ENCODE data around the gene RHOT2. TPM values are rescaled to one million over a fixed set of nuclear protein-coding genes. Genes with fewer than 3 reads are reported as not detected.
A peak's percentile ranks its signal among the peaks of the same experiment; 100 is the strongest.

Gene RHOT2
- 36.0 and 37.2 TPM in 2 replicates for total RNA-seq

DNA sequence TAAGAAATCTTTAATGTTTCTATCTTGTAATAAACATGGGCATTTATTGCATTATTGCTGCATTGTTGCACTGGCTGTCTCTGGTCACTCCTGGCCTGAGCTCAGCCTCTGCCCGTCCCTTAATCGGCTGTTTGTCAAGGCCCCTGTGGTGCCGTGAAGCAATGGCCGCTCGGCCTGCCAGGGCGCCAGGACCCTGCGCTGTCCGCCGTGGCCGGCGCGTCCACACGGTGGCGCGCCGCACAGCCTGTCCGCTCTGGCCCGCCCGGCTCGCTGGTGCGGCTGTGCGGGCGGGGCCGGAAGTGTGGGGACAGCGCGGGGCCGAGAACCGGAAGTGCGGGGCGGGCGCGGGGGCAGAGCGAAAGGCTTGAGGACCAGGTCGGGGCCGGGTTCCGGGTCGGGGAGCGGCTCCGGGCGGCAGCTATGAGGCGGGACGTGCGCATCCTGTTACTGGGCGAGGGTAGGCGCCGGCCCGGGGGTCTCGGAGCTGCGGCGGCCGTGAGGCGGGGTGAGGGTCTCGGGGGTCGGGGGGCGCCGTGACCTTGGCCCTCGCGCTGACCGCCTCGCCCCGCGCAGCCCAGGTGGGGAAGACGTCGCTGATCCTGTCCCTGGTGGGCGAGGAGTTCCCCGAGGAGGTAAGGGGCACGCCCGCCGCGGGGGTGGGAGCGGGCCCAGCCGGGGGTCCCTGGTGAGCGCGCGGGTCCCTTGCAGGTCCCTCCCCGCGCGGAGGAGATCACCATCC, at the start of gene RHOT2:
Gene RHOT2, plus strand, starts transcription at position 353 of the 739 bp plus-strand sequence. Its CDS starts 68 bp downstream, at position 421.
- peak; percentile 44 for DNase-seq (ENCODE audit: low read depth, low spot score)

- DNase-seq (ENCODE audit: low read depth, low spot score): no peak
These were observed 48.3 kb upstream of the RHOT2 start for GRCh38 chr16:619476-620100.

DNA sequence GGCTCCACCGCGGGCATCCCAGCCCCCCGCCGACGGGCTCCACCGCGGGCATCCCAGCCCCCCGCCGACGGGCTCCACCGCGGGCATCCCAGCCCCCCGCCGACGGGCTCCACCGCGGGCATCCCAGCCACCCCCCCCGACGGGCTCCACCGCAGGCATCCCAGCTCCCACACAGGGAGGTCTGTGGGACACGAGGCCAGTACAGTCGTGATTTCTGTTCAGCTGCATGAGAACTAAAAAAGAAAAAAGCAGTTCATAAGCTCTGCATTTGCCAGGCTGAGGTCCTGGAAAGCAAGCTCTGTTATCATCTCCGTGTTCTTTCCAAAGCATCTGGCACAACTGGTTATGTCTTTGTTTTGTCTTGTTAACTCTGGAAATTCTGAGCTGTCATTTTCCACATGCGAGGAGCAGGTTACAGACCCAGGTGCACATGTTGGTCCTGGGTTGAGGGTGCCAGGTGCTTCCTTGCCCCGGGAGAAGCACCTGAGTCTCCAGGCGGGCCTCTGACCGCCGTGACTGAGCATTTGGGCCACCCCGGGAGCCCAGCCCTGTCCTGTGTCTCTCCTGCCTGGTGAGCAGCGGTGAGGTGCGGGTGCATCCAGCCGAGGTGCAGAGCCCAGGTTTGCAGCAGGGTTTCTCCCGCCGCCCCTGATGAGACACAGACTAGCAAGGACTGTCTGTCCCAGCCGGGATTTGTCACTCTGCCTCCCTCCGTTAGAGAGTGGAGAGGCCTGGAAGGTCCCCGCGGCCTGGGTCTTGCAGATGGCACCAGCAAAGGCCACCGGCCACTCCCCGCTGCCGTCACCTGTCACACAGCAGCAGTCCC, 47.0 kb upstream of the RHOT2 start:
- no peak for DNase-seq (ENCODE audit: low read depth, low spot score)

- no peak for DNase-seq (ENCODE audit: low read depth, low spot score)
These were observed 46.3 kb upstream of the RHOT2 start for GRCh38 chr16:621526-622105.

DNA sequence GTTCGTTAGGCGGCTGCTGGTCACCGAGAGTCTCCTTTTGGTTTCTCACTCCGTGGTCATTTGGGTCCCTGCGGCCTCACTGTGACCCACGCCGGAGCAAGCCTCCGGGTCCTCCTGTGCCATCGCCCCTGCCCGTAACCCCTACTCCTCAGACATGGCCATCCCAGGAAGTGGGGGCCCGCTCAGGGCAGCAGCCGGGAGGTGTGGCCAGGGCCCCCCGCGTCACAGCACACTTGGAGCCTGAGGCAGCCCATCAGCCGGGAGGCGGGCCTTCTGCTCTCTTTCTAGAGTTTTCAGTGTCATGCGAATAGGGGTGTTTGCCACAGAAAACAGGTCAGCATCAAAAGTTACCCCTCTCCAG, 45.0 kb upstream of the RHOT2 start:
- DNase-seq (ENCODE audit: low read depth, low spot score): no peak

GRCh38 chr16:624526-625070, 43.3 kb upstream of the RHOT2 start:
- no peak for DNase-seq (ENCODE audit: low read depth, low spot score)

DNA sequence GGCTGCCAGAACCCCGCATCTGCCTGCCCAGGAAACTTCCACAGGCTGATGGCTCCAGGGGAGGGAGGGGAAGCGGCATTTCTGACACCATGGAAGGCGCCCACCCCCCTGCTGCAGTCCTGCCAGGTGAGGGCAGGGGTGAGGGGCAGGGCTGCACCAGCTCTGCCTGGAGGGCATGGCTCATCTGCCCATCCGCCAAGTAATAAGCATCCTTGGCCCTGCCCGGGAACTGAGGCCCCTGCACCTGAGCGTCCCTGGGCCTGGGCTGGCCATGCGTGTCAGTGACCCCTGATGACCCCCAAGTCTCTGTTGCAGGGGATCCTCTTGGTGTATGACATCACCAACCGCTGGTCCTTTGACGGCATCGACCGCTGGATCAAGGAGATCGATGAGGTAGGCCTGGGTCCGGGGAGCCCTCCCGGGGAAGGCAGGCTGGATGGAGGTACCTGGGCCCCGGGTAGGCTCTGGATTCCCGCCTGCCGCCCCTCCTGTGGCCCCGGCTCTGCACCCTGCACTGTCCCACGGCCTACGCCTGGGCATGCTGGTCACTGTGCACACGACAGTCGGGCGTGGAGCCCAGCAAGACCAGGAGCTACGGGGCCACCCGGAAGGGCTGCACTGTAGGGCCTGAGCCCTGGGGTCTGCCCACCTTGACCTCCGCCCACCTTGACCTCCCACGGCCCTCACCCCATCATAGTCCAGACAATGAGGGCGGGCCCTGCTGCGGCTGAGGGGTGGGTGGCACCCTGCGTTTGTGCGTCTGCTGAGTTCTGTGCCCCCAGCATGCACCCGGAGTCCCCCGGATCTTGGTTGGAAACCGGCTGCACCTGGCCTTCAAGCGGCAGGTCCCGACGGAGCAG, 42.6 kb upstream of the RHOT2 start:
- DNase-seq (ENCODE audit: low read depth, low spot score): no peak

GRCh38 chr16:625977-626765, 41.8 kb upstream of the RHOT2 start:
- no peak for DNase-seq (ENCODE audit: low read depth, low spot score)

- DNase-seq (ENCODE audit: low read depth, low spot score): peak; percentile 80
These were observed 41.0 kb upstream of the RHOT2 start for GRCh38 chr16:626787-627453.

DNA sequence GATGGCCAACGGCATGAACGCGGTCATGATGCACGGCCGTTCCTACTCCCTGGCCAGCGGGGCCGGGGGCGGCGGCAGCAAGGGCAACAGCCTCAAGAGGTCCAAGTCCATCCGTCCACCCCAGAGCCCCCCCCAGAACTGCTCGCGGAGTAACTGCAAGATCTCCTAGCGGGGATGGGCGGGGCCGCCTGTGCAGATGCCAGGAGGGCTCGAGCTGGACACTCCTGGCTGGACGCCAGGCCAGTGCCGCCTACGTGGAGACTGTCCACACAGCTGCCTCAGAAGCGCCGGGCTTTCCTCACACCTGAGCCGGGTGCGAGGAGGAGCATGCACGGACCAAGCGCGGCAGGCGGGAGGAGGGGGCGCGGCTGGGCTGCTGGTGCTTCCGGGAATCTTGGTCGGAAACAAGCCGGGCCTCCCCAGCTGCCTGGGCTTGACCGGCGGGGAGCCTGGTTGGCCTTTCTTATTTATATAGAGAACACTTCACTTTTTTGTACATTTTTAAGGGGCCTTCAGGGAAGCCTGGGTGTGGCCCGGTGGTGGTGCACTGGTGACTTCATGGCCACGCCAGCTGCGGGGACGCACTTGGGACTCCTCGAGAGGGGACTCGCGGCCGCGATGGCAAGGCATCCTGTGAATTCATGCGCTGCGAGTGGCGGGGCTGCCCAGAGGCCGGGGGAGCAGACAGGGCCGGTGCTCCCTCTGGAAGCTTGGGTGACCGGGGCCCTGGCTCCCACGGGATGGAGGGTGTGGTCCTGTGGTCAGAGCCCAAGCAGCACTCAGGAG, 40.3 kb upstream of the RHOT2 start:
- no peak for DNase-seq (ENCODE audit: low read depth, low spot score)

- DNase-seq (ENCODE audit: low read depth, low spot score): no peak
These were observed 39.4 kb upstream of the RHOT2 start for GRCh38 chr16:628321-629061.

DNA sequence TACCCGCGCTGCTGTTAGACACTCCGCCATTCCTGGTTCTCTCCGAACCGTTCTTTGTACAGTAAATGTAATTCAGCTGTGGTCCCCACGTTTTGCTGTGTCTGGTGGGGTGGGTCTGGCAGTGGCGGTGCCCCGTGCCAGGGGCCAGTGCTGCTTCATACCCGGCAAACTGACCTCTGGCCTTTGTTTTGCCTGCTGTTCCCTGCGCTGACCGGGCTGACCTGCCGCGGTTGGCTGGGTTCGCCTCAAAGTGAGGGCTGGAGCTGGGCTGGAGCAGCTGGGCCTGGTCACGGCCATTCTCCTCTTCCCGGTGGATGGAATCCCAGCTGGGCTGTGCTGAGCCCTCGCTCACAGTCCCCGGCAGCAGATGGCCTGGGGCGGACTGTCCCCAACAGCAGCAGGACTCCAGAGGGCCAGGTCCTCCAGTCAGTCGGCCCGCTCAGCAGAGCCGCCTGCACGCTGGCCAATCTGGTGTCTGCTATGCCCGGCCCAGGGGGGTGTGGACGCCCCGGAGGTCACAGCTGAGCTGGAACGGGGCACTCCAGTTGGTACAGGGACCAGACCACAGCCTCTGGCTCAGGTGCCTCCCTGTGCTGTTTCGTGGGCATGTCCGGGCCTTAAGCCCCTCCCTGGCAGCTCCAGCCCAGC, 38.6 kb upstream of the RHOT2 start:
- DNase-seq (ENCODE audit: low read depth, low spot score): no peak

DNA sequence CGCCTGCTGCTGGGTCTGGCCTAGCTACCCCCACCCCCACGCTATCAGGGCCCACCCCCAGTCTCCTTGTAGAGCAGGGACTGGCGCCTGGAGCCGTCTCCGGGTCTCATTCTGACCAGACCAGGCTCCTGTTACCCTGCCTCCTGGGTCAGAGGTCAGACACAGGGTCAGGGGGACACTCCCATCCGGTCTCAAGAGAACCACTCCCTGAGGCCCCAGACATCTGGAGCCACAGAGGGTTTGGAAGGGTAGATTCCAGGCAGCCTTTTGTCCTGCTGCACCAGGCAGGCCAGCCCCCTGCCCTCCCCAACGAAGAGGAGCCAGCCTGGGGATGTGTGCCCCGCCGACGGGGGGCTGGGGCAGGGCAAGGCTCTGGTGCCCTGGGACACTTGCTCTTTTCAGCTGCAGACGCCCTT, 38.1 kb upstream of the RHOT2 start:
- no peak for DNase-seq (ENCODE audit: low read depth, low spot score)

DNA sequence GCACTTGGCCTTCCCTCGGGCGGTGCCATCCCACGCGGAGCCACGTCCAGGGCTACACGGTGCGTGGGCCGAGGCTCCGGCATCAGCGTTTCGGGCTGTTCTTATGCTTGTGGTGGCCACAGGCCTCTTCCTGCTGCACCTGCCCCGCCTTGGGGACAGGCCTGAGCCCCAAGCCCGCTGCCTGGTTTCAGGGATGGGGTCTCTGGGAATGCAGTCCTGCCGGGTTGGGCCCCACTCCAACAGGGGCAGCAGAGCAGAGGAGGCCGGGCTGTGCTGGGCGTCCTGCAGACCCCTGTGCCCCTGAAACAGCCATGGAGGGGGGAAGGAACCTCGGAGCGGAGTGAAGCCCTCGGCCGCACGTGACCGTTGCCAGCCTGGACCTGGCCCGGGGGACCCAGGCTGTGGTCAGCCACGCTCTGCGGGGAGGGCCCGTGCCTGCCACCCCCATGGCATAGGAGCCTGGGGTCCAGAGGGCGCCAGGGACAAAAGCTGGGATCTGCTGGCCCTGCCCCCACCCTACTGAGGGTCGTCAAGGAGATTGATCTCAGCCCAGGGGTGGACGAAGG, 37.6 kb upstream of the RHOT2 start:
- no peak for DNase-seq (ENCODE audit: low read depth, low spot score)

- no peak for DNase-seq (ENCODE audit: low read depth, low spot score)
These were observed 37.0 kb upstream of the RHOT2 start, which contains the start of gene WFIKKN1 for GRCh38 chr16:630815-631405. WFIKKN1 (plus strand) TSS chr16:630985; CDS start chr16:631254, 269 bp downstream.

DNA sequence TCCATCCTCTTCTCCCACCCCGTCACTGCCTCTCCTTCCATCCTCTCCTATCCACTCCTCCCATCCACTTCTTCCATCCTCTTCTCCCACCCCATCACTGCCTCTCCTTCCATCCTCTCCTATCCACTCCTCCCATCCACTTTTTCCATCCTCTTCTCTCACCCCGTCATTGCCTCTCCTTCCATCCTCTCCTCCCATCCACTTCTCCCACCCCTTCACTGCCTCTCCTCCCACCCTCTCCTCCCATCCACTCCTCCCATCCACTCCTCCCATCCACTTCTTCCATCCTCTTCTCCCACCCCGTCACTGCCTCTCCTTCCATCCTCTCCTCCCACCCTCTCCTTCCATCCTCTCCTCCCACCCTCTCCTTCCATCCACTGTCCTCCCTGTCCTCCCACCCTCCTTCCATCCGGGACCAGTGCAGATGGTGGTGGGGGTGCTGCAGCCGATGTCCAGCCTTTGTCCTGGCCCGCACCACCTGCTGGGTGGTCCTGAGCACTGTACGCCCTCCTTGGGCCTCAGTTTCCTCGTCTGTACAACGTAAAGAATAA, 36.0 kb upstream of the RHOT2 start:
- DNase-seq (ENCODE audit: low read depth, low spot score): no peak

All from pulmonary artery endothelial cell (primary cell).